ENCODE results near the gene PIP4K2C.
A peak's percentile ranks its signal among the peaks of the same experiment; 100 is the strongest.

PIP4K2C gene

DNA sequence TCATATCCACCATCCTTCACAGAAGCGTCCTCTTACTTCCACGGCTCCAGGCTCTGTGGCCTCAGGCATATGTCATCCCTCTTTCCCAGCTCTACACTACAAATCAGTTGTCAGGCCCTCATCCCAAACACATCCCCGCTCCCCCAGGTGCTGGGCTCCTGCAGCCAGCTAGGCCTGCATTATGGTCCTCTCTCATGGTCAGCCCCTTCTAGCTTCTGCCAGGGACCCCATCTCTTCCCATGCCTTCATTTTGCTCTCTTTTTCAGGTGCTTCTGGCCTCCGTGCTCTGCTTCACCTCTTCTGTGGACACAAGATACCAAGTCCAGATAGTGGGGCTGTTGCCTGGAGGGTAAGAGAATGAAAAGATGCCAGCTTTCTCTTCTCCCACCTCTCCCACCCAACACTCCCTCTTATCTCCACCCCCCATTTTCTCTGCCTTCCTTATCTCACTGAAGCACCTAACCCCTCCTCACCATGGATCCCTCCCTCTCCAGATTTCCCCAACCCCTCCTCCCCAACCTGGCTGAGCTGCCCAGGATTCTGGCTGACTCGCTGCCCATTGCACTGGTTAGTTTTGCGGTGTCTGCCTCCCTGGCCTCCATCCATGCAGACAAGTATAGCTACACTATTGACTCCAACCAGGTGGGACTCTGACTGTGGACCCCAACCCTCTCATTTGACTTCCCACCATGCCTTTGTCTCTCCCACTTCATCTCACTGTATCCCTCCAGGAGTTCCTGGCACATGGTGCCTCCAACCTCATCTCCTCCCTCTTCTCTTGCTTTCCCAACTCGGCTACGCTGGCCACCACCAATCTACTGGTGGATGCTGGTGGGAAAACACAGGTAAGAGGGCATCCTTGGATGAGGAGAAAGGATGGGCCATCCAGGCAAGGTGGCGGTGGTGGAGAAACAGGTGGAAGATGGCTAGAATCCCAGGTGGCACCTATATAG is 31.6 kb downstream of the PIP4K2C start:
- H3K36me3 Mint-ChIP-seq: no peaks in the 10 kb centered on the region
- no peak overlapping the region for H3K27ac Mint-ChIP-seq
- no peaks in the 10 kb centered on the region for H3K9me3 Mint-ChIP-seq
- peak overlapping the region; percentile 70 for H3K4me3 Mint-ChIP-seq
- peaks cover 59% of the 10 kb centered on the region for H3K27me3 Mint-ChIP-seq
- no peak for ATAC-seq (ENCODE audit: low read depth)
- no peak for DNase-seq (ENCODE audit: low spot score in 2 of 2)
- peaks cover 37% of the 10 kb centered on the region for H3K4me1 Mint-ChIP-seq

DNA sequence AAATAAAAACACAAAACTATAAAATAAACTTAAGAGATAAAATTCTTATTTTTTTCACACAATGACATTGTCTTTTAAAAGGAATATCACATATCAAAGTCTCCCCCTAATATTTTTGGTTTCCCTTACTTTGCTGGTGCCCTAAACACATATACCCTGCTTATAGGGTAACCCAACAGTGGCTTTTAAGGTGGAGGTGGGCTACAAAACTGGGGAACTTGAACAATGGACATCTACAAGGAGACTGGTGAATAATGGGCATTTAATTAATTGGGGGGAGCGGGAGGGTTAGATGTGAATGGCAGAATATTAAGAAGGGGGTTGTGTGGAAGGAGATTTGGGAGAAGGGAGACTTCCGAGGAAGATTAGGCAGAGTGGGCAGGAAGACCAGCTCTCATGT is 32.4 kb downstream of the PIP4K2C start:
- H3K36me3 Mint-ChIP-seq: no peaks in the 10 kb centered on the region
- no peak for DNase-seq (ENCODE audit: low spot score in 2 of 2)
- ATAC-seq (ENCODE audit: low read depth): no peak
- H3K9me3 Mint-ChIP-seq: no peaks in the 10 kb centered on the region
- H3K27me3 Mint-ChIP-seq: peaks cover 59% of the 10 kb centered on the region
- H3K4me1 Mint-ChIP-seq: peaks cover 37% of the 10 kb centered on the region
- no peak overlapping the region for H3K4me3 Mint-ChIP-seq
- no peak overlapping the region for H3K27ac Mint-ChIP-seq

GRCh38 chr12:57623811-57624390 is 32.9 kb downstream of the PIP4K2C start:
- Mint-ChIP-seq H3K27me3 (peaks cover 62% of the 10 kb centered on the region), H3K9me3 (no peaks in the 10 kb centered on the region), H3K27ac (no peak overlapping the region), H3K36me3 (no peaks in the 10 kb centered on the region), H3K4me1 (peaks cover 36% of the 10 kb centered on the region), H3K4me3 (no peak overlapping the region)
- ATAC-seq (ENCODE audit: low read depth) (no peak), DNase-seq (ENCODE audit: low spot score in 2 of 2) (no peak)

GRCh38 chr12:57624441-57625220 is 33.6 kb downstream of the PIP4K2C start:
- ATAC-seq (ENCODE audit: low read depth): no peak
- Mint-ChIP-seq H3K4me1 (peaks cover 31% of the 10 kb centered on the region), H3K36me3 (no peaks in the 10 kb centered on the region), H3K27ac (no peak overlapping the region), H3K27me3 (peaks cover 63% of the 10 kb centered on the region), H3K9me3 (no peaks in the 10 kb centered on the region), H3K4me3 (no peak overlapping the region)
- no peak for DNase-seq (ENCODE audit: low spot score in 2 of 2)

- no peak overlapping the region for H3K4me3 Mint-ChIP-seq
- no peaks in the 10 kb centered on the region for H3K36me3 Mint-ChIP-seq
- no peaks in the 10 kb centered on the region for H3K9me3 Mint-ChIP-seq
- H3K4me1 Mint-ChIP-seq: peaks cover 28% of the 10 kb centered on the region
- ATAC-seq (ENCODE audit: low read depth) (no peak), DNase-seq (ENCODE audit: low spot score in 2 of 2) (no peak)
- peaks cover 63% of the 10 kb centered on the region for H3K27me3 Mint-ChIP-seq
- no peak overlapping the region for H3K27ac Mint-ChIP-seq
Measured at GRCh38 chr12:57625261-57626032, 34.5 kb downstream of the PIP4K2C start.

DNA sequence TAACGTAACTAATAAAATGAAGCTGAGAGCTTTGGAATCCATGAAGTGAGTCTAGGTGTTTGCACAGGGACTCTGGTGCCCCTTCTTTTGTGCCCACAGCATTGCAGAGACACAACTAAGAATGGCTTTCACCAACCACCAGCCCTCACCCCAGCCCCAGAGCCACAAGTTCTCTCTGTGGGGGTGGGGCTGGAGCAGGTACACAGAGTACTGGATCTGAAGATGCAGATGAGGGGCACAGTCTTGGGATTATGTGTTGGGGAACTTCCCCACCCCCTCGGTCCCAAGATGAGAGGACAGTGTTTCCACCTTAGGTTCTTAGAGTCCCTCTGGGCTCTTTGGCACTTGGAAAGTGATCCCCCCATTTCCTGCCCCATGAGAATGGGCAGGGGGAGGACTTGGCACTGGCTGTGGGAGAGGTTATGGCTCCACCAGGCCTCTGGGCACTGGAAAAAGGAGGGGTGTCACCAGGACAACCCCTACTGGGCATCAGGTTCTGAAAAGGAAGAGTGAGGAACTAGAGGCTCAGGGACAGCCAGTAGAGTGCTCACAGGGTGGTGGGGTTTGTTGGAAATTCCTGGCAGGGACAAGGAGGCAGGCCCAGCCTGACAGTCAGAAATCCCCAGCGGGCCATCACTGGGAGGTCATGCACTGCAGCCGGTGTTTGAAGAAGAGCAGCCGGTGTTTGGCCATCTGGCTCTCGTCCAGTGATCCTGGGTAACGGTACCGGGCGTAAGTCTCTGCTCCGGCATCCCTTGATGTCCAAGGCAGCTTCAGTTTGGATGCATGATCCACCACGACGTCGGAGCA is 35.3 kb downstream of the PIP4K2C start:
- peaks cover 61% of the 10 kb centered on the region for H3K27me3 Mint-ChIP-seq
- ATAC-seq (ENCODE audit: low read depth) (no peak), DNase-seq (ENCODE audit: low spot score in 2 of 2) (no peak)
- H3K4me3 Mint-ChIP-seq: no peak overlapping the region
- no peak overlapping the region for H3K27ac Mint-ChIP-seq
- peaks cover 19% of the 10 kb centered on the region for H3K4me1 Mint-ChIP-seq
- H3K9me3 Mint-ChIP-seq: no peaks in the 10 kb centered on the region
- H3K36me3 Mint-ChIP-seq: no peaks in the 10 kb centered on the region

DNA sequence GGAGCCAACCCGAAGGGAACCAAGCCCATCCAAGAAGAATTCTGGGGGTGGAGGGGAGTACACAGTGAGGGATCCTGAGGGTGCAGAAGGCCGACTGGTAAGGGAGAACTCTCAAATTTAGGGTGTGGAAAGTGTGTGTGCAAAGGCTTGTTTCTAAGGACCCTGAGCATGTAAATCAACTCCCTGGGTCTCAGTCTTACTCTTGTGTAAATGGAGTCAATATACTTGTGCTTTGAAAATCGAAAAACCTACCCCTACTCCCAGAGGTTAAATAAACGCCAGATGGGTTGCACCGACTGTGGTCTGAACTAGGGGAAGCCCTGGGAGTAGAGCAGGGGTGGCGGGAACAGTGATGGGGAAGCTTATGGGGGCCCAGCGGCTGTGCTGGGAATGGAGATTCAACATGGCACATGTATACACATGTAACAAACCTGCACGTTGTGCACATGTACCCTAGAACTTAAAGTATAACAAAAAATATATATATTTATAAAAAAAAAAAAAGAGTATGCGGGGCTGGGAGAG is 36.0 kb downstream of the PIP4K2C start:
- peaks cover 63% of the 10 kb centered on the region for H3K27me3 Mint-ChIP-seq
- peak overlapping the region; percentile 47 for H3K4me3 Mint-ChIP-seq
- H3K4me1 Mint-ChIP-seq: peaks cover 13% of the 10 kb centered on the region
- no peak for ATAC-seq (ENCODE audit: low read depth)
- no peak overlapping the region for H3K27ac Mint-ChIP-seq
- no peak for DNase-seq (ENCODE audit: low spot score in 2 of 2)
- H3K36me3 Mint-ChIP-seq: no peaks in the 10 kb centered on the region
- no peaks in the 10 kb centered on the region for H3K9me3 Mint-ChIP-seq

GRCh38 chr12:57627501-57628279 is 36.7 kb downstream of the PIP4K2C start:
- Mint-ChIP-seq H3K4me3 (peak overlapping the region; percentile 27), H3K27ac (no peak overlapping the region), H3K36me3 (no peaks in the 10 kb centered on the region), H3K27me3 (peaks cover 59% of the 10 kb centered on the region), H3K4me1 (peaks cover 13% of the 10 kb centered on the region), H3K9me3 (no peaks in the 10 kb centered on the region)
- ATAC-seq (ENCODE audit: low read depth) (peak; percentile 51), DNase-seq (ENCODE audit: low spot score in 2 of 2) (peak in 1 of 2 donors; percentile 18)

DNA sequence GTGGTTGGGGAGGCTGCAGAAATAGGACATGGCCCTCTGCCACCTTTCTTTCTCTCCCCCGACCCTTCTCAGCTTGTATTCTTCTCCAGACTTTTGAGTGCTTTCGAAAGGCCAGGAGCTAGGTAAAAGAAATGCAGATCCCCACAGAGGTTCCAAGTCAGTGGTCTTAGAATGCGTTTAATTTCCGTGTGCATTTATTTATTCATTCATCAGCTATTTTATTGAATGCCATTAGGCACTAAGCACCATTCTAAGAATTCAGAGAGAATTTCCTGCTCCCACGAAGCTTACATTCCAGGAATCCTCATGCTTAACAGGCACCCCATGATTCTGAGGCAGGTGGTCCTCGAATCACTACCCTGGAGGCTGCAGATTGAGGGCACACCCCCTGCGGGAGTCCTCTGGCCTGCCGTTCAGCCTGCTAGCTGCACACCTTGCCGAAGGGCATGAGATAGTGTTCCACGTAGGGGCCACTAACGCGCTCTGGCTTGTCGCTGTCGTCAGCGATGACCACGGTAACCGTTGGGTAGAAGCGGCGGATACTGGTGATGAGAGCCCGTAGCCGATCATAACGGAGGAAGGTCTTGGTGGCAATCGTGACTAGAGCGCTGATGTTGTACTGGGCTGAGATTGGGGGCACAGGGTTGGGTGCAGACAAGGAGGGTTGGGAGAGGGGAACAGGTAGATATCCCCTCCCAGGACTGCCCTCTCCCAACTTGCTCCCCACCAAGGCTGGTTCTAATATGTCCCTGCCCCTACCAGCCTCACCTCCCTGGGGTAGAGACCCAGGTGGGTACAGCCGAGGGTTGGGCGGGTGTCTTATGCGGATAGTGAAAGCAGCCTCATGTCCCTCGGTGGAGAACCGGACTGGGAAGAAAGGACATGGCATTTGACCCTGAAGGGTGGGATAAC is 37.5 kb downstream of the PIP4K2C start:
- H3K4me3 Mint-ChIP-seq: peak overlapping the region; percentile 27
- DNase-seq (ENCODE audit: low spot score in 2 of 2) (no peak), ATAC-seq (ENCODE audit: low read depth) (no peak)

GRCh38 chr12:57629897-57630471 is 39.0 kb downstream of the PIP4K2C start:
- no peaks in the 10 kb centered on the region for H3K36me3 Mint-ChIP-seq
- no peak for DNase-seq (ENCODE audit: low spot score in 2 of 2)
- no peak overlapping the region for H3K4me3 Mint-ChIP-seq
- H3K9me3 Mint-ChIP-seq: no peaks in the 10 kb centered on the region
- peaks cover 15% of the 10 kb centered on the region for H3K4me1 Mint-ChIP-seq
- no peak for ATAC-seq (ENCODE audit: low read depth)
- no peak overlapping the region for H3K27ac Mint-ChIP-seq
- H3K27me3 Mint-ChIP-seq: peaks cover 48% of the 10 kb centered on the region

More for the DNA sequence above, 37.5 kb downstream of the PIP4K2C start:
- no peaks in the 10 kb centered on the region for H3K36me3 Mint-ChIP-seq
- peaks cover 55% of the 10 kb centered on the region for H3K27me3 Mint-ChIP-seq
- H3K27ac Mint-ChIP-seq: no peak overlapping the region
- H3K9me3 Mint-ChIP-seq: no peaks in the 10 kb centered on the region
- H3K4me1 Mint-ChIP-seq: peaks cover 15% of the 10 kb centered on the region

- no peaks in the 10 kb centered on the region for H3K9me3 Mint-ChIP-seq
- H3K4me3 Mint-ChIP-seq: no peak overlapping the region
- H3K27me3 Mint-ChIP-seq: peaks cover 39% of the 10 kb centered on the region
- peaks cover 15% of the 10 kb centered on the region for H3K4me1 Mint-ChIP-seq
- DNase-seq (ENCODE audit: low spot score in 2 of 2): no peak
- H3K27ac Mint-ChIP-seq: no peak overlapping the region
- H3K36me3 Mint-ChIP-seq: no peaks in the 10 kb centered on the region
- no peak for ATAC-seq (ENCODE audit: low read depth)
Measured at GRCh38 chr12:57630891-57631433, 40.0 kb downstream of the PIP4K2C start.

Data from memory B cell (primary cell).